NB4 (cell line): ENCODE results near the gene VDR.

Source experiments
- DNase-seq: peaks from one replicate; pipeline ENCODE4 v3.0.0; 2010; ENCODE audit warnings: low read depth
- H3K4me3 ChIP-seq: one replicate; pipeline ENCODE4 v1.5.1; 2011; ENCODE audit warnings: mild to moderate bottlenecking, low read depth, low read length, moderate library complexity
- MYC ChIP-seq: IDR thresholded peaks from 2 replicates; pipeline ENCODE4 v1.6.1; 2011; ENCODE audit warnings: low read depth, low read length
- POLR2A ChIP-seq: IDR thresholded peaks from 2 replicates; pipeline ENCODE4 v1.6.1; 2011; ENCODE audit warnings: mild to moderate bottlenecking; ENCODE audit not compliant: insufficient read length; ENCODE audit errors: extremely low read depth
- TF ChIP-seq, protein P1 (sequence below): IDR thresholded peaks from 2 replicates; pipeline ENCODE4 v1.6.1; 2011; ENCODE audit warnings: low read depth, low read length
- TF ChIP-seq, protein P2 (sequence below): IDR thresholded peaks from one replicate; pipeline ENCODE4 v1.5.1; 2012; ENCODE audit warnings: low read depth, low read length

The VDR gene

DNA sequence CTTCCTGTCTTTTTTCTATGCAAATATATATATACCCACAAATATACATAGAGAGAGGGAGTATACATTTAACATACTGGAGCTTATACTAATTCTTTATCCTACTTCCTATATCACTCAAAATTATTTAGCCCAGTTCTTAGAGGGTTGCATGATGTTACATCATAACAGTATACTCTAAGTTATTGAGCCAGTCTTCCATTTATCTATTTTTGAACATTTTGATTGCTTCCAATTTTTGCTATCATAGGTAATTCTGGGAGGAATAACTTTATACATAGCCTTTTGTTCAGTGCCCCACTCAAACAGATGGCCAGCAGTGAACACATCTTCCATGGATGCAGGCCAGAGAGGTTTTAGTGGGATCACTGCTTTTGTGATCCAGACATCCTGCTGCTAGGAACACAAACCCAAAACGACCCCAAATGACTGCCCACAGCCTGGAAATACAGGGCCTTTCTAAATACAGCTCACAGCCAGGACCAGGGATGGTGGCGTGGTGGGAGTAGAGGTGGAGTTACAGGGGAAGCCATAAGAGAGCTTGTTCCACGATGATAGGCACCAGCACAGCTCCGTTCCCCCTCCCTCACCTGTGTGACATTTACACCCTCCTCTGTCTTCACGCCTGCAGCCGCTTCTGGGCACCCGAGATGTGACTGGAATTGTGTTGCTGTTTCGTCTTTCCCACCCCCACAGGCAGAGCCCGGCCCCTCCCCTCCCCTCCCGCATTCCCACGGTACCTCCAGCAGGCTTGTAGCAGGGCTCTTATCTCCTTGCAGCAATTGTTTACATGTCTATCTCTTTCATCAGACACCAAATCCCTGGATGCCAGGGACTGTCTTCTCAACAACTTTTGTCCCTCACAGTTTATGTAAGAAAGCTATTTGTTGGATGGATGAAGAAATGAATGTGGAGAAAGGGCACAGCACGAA, 54.4 kb downstream of the VDR start:
- DNase-seq, result no peak
- no peak overlapping the region for H3K4me3 ChIP-seq
- TF ChIP-seq, protein P1, sequence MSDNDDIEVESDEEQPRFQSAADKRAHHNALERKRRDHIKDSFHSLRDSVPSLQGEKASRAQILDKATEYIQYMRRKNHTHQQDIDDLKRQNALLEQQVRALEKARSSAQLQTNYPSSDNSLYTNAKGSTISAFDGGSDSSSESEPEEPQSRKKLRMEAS, result no peak
- no peak for TF ChIP-seq POLR2A

DNA sequence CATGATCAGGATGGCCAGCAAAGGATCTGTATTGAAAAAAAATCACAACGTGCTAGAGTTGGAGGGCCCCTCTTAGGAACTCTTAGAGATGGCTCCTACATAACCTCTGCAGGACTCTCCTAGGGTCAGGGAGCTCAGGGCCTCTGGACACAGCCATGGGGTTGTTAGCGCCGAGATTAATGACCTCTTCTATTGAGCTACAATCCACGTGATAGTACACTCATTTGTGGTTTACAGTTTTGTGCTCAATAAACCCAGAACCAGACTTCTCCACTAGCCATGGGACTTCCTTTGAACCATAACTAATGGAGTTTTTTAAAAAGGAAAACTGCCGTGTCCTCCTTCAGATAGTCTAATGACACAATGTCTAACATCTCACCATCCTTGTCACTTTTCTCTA, 55.5 kb downstream of the VDR start:
- TF ChIP-seq, protein P1, result no peak
- TF ChIP-seq MYC (no peak), POLR2A (no peak)
- TF ChIP-seq, protein P2, sequence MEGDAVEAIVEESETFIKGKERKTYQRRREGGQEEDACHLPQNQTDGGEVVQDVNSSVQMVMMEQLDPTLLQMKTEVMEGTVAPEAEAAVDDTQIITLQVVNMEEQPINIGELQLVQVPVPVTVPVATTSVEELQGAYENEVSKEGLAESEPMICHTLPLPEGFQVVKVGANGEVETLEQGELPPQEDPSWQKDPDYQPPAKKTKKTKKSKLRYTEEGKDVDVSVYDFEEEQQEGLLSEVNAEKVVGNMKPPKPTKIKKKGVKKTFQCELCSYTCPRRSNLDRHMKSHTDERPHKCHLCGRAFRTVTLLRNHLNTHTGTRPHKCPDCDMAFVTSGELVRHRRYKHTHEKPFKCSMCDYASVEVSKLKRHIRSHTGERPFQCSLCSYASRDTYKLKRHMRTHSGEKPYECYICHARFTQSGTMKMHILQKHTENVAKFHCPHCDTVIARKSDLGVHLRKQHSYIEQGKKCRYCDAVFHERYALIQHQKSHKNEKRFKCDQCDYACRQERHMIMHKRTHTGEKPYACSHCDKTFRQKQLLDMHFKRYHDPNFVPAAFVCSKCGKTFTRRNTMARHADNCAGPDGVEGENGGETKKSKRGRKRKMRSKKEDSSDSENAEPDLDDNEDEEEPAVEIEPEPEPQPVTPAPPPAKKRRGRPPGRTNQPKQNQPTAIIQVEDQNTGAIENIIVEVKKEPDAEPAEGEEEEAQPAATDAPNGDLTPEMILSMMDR, result no peak
- H3K4me3 ChIP-seq, result no peak overlapping the region
- no peak for DNase-seq

DNA sequence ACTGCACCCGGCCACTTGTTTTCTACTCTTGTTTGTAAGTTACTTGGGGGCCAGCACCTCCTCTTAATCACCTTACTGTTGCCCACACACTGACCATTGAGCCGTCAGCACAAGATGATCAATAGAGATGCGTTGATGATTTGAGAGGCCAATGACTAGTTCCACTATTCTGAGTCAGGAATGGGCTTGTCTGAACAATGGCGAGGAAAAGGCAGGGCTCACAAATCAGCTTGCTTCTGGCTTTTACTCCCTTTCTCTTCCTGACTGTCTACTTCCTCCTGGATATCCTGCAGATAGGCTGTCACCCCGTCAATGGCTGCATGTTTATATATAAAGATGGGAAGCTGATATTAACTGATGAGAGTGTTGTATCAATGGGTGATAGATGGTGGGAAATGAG, 55.9 kb downstream of the VDR start:
- TF ChIP-seq MYC (no peak), POLR2A (no peak)
- TF ChIP-seq, protein P1, result no peak
- TF ChIP-seq, protein P2, result no peak
- no peak for DNase-seq
- no peak overlapping the region for H3K4me3 ChIP-seq

DNA sequence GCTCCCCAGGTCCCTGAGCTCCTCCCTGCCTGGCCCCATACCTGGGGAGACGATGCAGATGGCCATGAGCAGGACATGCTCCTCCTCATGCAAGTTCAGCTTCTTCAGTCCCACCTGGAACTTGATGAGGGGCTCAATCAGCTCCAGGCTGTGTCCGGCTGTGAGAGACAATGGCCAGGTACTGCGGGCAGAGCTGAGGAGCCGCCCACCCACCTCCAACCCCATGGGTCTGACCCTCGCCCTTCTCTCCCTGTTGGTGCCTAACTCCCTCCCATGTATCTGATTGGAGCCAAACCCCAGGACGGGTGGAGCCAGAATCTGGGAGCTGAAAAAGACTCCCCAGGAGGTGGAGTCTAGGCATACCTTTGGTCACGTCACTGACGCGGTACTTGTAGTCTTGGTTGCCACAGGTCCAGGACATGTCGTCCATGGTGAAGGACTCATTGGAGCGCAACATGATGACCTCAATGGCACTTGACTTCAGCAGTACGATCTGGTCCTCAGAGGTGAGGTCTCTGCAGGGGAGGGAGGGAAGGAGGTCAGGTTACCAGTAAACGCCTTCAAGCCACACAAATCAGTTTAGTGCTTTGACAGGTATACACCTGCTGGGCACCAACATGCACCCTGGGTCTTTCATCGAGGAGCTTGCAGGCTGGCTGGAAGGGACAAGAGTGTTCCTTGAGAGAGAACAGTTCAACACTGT, 58.3 kb downstream of the VDR start:
- H3K4me3 ChIP-seq, result no peak overlapping the region
- TF ChIP-seq POLR2A, result no peak
- TF ChIP-seq, protein P1, result no peak
- TF ChIP-seq MYC, result no peak
- TF ChIP-seq, protein P2, result no peak
- no peak for DNase-seq

DNA sequence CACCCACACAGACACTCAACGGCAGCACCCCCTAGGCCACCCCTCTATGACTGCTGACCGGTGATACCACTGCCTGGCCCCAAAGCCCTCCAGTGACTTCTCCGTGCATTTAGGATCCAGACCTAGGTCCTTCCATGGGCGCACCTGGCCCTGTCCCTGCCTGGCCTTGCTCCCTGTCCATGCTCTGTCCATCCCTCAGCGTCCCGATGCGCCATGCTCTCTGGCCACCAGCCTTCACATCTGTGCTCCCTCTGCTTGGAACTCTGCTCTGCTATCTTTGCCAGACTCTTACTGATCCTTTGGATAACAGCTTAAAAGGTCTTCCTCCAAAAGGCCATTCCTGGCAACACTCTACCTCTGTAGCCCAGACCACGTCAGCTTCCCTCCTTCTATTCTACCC, 59.7 kb downstream of the VDR start:
- DNase-seq, result no peak
- TF ChIP-seq, protein P2, result no peak
- TF ChIP-seq MYC, result no peak
- TF ChIP-seq, protein P1, result no peak
- TF ChIP-seq POLR2A, result no peak
- no peak overlapping the region for H3K4me3 ChIP-seq

DNA sequence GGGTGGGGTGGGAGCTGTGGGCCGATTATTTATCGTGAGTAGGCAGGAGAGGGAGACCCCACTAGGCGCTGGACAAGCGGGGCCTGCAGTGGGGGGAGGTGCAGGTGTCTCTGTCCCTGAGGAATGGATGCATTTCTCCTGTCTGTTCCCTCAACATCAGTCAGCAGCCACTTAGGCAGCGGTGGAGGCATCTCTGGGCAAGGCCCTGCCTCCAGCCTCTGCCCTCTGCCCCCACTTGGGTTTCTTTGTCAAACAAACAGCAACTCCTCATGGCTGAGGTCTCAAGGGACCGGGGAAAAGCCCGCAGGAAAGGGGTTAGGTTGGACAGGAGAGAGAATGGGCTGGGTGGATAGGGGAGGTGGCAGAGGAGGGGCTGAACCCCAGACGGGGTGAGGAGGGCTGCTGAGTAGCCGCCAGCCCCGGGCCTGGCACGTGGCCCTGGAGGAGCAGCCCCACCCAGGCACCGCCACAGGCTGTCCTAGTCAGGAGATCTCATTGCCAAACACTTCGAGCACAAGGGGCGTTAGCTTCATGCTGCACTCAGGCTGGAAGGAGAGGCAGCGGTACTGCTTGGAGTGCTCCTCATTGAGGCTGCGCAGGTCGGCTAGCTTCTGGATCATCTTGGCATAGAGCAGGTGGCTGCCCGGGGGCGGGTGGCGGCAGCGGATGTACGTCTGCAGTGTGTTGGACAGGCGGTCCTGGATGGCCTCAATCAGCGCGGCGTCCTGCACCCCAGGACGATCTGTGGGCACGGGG, 60.4 kb downstream of the VDR start:
- DNase-seq, result no peak
- no peak overlapping the region for H3K4me3 ChIP-seq
- TF ChIP-seq, protein P2, result no peak
- TF ChIP-seq POLR2A, result no peak
- TF ChIP-seq MYC, result no peak
- TF ChIP-seq, protein P1, result no peak
